WTC11 (cell line): Measurements from ENCODE around the gene WDR7. TPM values are rescaled to one million over a fixed set of nuclear protein-coding genes. Genes with fewer than 3 reads are reported as not detected.

Experiments
- ATAC-seq: fragments of 200-7000 bp; cut with Tn5 transposase; 2 replicates; pipeline ENCODE4 v1.10.0; 2021; ENCODE audit warnings: mild to moderate bottlenecking, moderate library complexity
- CTCF ChIA-PET: fragments of 300-600 bp; sonication (Branson Sonifier 250); formaldehyde crosslinking; loops from one replicate; lab custom pipeline; 2021; ENCODE audit warnings: antibody characterized with exemption; lab: Charles Lee
- POLR2A ChIA-PET: fragments of 350-600 bp; sonication (Branson Sonifier 250); formaldehyde crosslinking; loops from one replicate; lab custom pipeline; 2021; ENCODE audit warnings: antibody characterized with exemption; lab: Charles Lee
- DNase-seq: peaks from one replicate; pipeline ENCODE4 v3.0.0; 2021; ENCODE audit warnings: low spot score
- H3K27ac Mint-ChIP-seq: 2 replicates; pipeline ENCODE4 v1.8.0; 2021; ENCODE audit warnings: mixed read lengths
- H3K27me3 Mint-ChIP-seq: 2 replicates; pipeline ENCODE4 v1.8.0; 2021; ENCODE audit warnings: low read depth, mild to moderate bottlenecking, moderate library complexity, mixed read lengths
- H3K36me3 Mint-ChIP-seq: 2 replicates; pipeline ENCODE4 v1.8.0; 2021; ENCODE audit warnings: mixed read lengths
- H3K4me1 Mint-ChIP-seq: 2 replicates; pipeline ENCODE4 v1.8.0; 2022; ENCODE audit warnings: mixed read lengths
- H3K4me3 Mint-ChIP-seq: 2 replicates; pipeline ENCODE4 v1.8.0; 2021; ENCODE audit warnings: mild to moderate bottlenecking, moderate library complexity, mixed read lengths
- H3K9me3 Mint-ChIP-seq: 2 replicates; pipeline ENCODE4 v1.8.0; 2021; ENCODE audit warnings: mixed read lengths
- ATF6 ChIP-seq: sonication (generic); formaldehyde crosslinking; IDR thresholded peaks from 2 replicates; pipeline ENCODE4 v1.8.1; 2023; ENCODE audit warnings: mild to moderate bottlenecking, missing genetic modification reagents
- CREM ChIP-seq: sonication (generic); formaldehyde crosslinking; IDR thresholded peaks from 2 replicates; pipeline ENCODE4 v1.8.1; 2022; ENCODE audit warnings: mild to moderate bottlenecking, missing genetic modification reagents, moderate library complexity
- ELF4 ChIP-seq: sonication (generic); formaldehyde crosslinking; IDR thresholded peaks from 2 replicates; pipeline ENCODE4 v1.8.1; 2022; ENCODE audit warnings: low read depth, mild to moderate bottlenecking, moderate library complexity, missing genetic modification reagents
- FOXJ3 ChIP-seq: sonication (generic); formaldehyde crosslinking; IDR thresholded peaks from 2 replicates; pipeline ENCODE4 v1.9.0; 2021; ENCODE audit warnings: missing genetic modification reagents, mild to moderate bottlenecking, borderline replicate concordance
- HMGXB4 ChIP-seq: sonication (generic); formaldehyde crosslinking; IDR thresholded peaks from 2 replicates; pipeline ENCODE4 v1.8.1; 2023; ENCODE audit warnings: mild to moderate bottlenecking, moderate library complexity, missing genetic modification reagents
- IRF2 ChIP-seq: sonication (generic); formaldehyde crosslinking; IDR thresholded peaks from 2 replicates; pipeline ENCODE4 v1.8.0; 2022; ENCODE audit warnings: low read depth, missing genetic modification reagents, borderline replicate concordance
- KAT7 ChIP-seq: sonication (generic); formaldehyde crosslinking; IDR thresholded peaks from 2 replicates; pipeline ENCODE4 v1.8.1; 2023; ENCODE audit warnings: missing genetic modification reagents, mild to moderate bottlenecking, borderline replicate concordance
- PRDM15 ChIP-seq: sonication (generic); formaldehyde crosslinking; IDR thresholded peaks from 2 replicates; pipeline ENCODE4 v1.8.0; 2022; ENCODE audit warnings: missing genetic modification reagents
- ZBTB21 ChIP-seq: sonication (generic); formaldehyde crosslinking; IDR thresholded peaks from 2 replicates; pipeline ENCODE4 v1.8.1; 2023; ENCODE audit warnings: mild to moderate bottlenecking, missing genetic modification reagents, borderline replicate concordance
- ZMAT4 ChIP-seq: fragments of 250-450 bp; sonication (Bioruptor Pico); IDR thresholded peaks from 2 replicates; pipeline ENCODE4 v1.9.0; 2021; ENCODE audit warnings: mild to moderate bottlenecking
- ZNF219 ChIP-seq: sonication (generic); formaldehyde crosslinking; IDR thresholded peaks from 2 replicates; pipeline ENCODE4 v1.8.0; 2023; ENCODE audit warnings: missing genetic modification reagents, mild to moderate bottlenecking, borderline replicate concordance
- ZNF317 ChIP-seq: sonication (generic); formaldehyde crosslinking; IDR thresholded peaks from 2 replicates; pipeline ENCODE4 v1.8.1; 2023; ENCODE audit warnings: low read depth, mild to moderate bottlenecking, moderate library complexity, missing genetic modification reagents, borderline replicate concordance
- ZNF396 ChIP-seq: fragments of 250-450 bp; sonication (Bioruptor Pico); IDR thresholded peaks from 2 replicates; pipeline ENCODE4 v1.8.0; 2021; ENCODE audit warnings: mild to moderate bottlenecking, moderate library complexity, borderline replicate concordance
- ZNF416 ChIP-seq: fragments of 250-450 bp; sonication (Bioruptor Pico); IDR thresholded peaks from 2 replicates; pipeline ENCODE4 v1.9.0; 2021; ENCODE audit warnings: mild to moderate bottlenecking, inconsistent platforms
- total RNA-seq: library from RNA; stranded (reverse); gene quantifications from 3 replicates; pipeline ENCODE4 v1.2.3, GENCODE V29; 2021

The WDR7 gene
- total RNA-seq, 1 experiment from 2014 or later = 12.2 TPM

GRCh38 chr18:56716692-56717146 is 65.6 kb downstream of the WDR7 start:
- Mint-ChIP-seq H3K4me1 (peaks cover 12% of the 10 kb centered on the region), H3K9me3 (no peaks in the 10 kb centered on the region), H3K36me3 (no peaks in the 10 kb centered on the region), H3K27me3 (no peaks in the 10 kb centered on the region), H3K4me3 (no peak overlapping the region), H3K27ac (no peak overlapping the region)
- ChIA-PET POLR2A (no interaction called here), CTCF (no interaction called here)
- TF ChIP-seq ZMAT4 (CRISPR knock-in tag) (no peak), ZNF317 (CRISPR knock-in tag) (no peak), KAT7 (CRISPR knock-in tag) (no peak), CREM (CRISPR knock-in tag) (no peak), ZBTB21 (CRISPR knock-in tag) (no peak), IRF2 (CRISPR knock-in tag) (no peak), ZNF416 (CRISPR knock-in tag) (no peak)
- ATAC-seq (no peak), DNase-seq (no peak)

- no peak overlapping the region for H3K27ac Mint-ChIP-seq
These were observed 69.9 kb downstream of the WDR7 start for GRCh38 chr18:56721031-56721430.

More at GRCh38 chr18:56721031-56721430, 69.9 kb downstream of the WDR7 start:
- POLR2A ChIA-PET = no interaction called here
- CTCF ChIA-PET = no interaction called here
- no peaks in the 10 kb centered on the region for H3K27me3 Mint-ChIP-seq
- H3K4me3 Mint-ChIP-seq = no peak overlapping the region
- no peaks in the 10 kb centered on the region for H3K9me3 Mint-ChIP-seq
- TF ChIP-seq ZNF396 (no peak), PRDM15 (CRISPR knock-in tag) (no peak), ATF6 (CRISPR knock-in tag) (no peak), HMGXB4 (CRISPR knock-in tag) (no peak), ELF4 (CRISPR knock-in tag) (no peak), ZNF219 (CRISPR knock-in tag) (no peak), FOXJ3 (no peak)
- DNase-seq = no peak
- no peaks in the 10 kb centered on the region for H3K4me1 Mint-ChIP-seq
- ATAC-seq = no peak
- H3K36me3 Mint-ChIP-seq = peaks cover 3% of the 10 kb centered on the region; the same call in 1 of the 2 replicates
